Measurements from ENCODE around the gene SPOUT1. TPM values are rescaled to one million over a fixed set of nuclear protein-coding genes. Genes with fewer than 3 reads are reported as not detected.
A peak's percentile ranks its signal among the peaks of the same experiment; 100 is the strongest.

SPOUT1 gene
- total RNA-seq, 3 donors from 2014 or later (not counting 1 experiment from before 2014, with no cell fraction given): 35.8 to 49.2 (median 40.1) TPM

DNA sequence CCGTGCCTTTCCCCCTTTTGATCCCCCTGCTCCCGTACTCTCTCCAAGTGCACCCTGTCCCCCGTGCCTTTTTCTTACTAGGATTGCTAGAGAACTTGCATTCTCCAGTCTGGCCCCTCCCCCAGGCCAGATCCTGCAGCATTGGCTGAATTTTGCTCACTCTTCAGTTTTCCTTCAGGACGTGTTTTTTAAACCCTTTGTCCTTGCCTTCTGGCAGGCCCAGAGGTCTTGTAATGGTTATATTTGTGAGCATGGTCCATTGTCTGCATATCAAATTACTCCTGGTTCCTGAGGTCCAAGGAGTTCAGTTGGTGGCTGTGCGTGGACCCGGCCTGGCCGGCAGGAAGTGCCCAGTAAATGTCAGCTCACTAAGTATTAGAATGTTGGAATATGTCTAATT is 41.9 kb downstream of the SPOUT1 start:
- intact Hi-C loops (cut with micrococcal nuclease): loop anchor here (1.0 kb wide), 1 partner anchor 16 kb away; the partner anchor contains the start of gene ZER1
- H3K4me1 Mint-ChIP-seq: peaks cover 19 to 32% of the 10 kb centered on the region in 2 donors
- no peak for ATAC-seq
- H3K36me3 ChIP-seq (ENCODE audit: control insufficient read depth, insufficient read depth, low read length): peaks cover 23% of the 10 kb centered on the region
- peak overlapping the region; percentile 69 for H3K4me3 ChIP-seq (ENCODE audit: low read length)
- no peaks in the 10 kb centered on the region for H3K27me3 ChIP-seq (ENCODE audit: control insufficient read depth, insufficient read depth, low read length)
- TF ChIP-seq, protein P1, sequence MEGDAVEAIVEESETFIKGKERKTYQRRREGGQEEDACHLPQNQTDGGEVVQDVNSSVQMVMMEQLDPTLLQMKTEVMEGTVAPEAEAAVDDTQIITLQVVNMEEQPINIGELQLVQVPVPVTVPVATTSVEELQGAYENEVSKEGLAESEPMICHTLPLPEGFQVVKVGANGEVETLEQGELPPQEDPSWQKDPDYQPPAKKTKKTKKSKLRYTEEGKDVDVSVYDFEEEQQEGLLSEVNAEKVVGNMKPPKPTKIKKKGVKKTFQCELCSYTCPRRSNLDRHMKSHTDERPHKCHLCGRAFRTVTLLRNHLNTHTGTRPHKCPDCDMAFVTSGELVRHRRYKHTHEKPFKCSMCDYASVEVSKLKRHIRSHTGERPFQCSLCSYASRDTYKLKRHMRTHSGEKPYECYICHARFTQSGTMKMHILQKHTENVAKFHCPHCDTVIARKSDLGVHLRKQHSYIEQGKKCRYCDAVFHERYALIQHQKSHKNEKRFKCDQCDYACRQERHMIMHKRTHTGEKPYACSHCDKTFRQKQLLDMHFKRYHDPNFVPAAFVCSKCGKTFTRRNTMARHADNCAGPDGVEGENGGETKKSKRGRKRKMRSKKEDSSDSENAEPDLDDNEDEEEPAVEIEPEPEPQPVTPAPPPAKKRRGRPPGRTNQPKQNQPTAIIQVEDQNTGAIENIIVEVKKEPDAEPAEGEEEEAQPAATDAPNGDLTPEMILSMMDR (IDR thresholded peaks at IDR 0.05): no peak
- H3K9me3 ChIP-seq (ENCODE audit: control insufficient read depth, insufficient read depth, low read length): no peaks in the 10 kb centered on the region
- H3K36me3 Mint-ChIP-seq: peaks cover under 1% of the 10 kb centered on the region
- H3K27ac Mint-ChIP-seq: peak overlapping the region; percentile 86 to 91
- H3K27me3 Mint-ChIP-seq (ENCODE audit: low read depth in 2 of 2): no peaks in the 10 kb centered on the region
- H3K4me3 Mint-ChIP-seq: peak overlapping the region; percentile 96
- peak overlapping the region; percentile 66 for H3K27ac ChIP-seq (ENCODE audit: low read length)
- H3K9me3 Mint-ChIP-seq: no peaks in the 10 kb centered on the region
- under 1% methylated on average over 6 of the region's 7 CpGs for WGBS (ENCODE audit: insufficient coverage)
- DNase-seq: peak in 1 of 2 donors; percentile 37
- H3K4me1 ChIP-seq (ENCODE audit: control insufficient read depth, insufficient read depth, low read length): peaks cover 19% of the 10 kb centered on the region

DNA sequence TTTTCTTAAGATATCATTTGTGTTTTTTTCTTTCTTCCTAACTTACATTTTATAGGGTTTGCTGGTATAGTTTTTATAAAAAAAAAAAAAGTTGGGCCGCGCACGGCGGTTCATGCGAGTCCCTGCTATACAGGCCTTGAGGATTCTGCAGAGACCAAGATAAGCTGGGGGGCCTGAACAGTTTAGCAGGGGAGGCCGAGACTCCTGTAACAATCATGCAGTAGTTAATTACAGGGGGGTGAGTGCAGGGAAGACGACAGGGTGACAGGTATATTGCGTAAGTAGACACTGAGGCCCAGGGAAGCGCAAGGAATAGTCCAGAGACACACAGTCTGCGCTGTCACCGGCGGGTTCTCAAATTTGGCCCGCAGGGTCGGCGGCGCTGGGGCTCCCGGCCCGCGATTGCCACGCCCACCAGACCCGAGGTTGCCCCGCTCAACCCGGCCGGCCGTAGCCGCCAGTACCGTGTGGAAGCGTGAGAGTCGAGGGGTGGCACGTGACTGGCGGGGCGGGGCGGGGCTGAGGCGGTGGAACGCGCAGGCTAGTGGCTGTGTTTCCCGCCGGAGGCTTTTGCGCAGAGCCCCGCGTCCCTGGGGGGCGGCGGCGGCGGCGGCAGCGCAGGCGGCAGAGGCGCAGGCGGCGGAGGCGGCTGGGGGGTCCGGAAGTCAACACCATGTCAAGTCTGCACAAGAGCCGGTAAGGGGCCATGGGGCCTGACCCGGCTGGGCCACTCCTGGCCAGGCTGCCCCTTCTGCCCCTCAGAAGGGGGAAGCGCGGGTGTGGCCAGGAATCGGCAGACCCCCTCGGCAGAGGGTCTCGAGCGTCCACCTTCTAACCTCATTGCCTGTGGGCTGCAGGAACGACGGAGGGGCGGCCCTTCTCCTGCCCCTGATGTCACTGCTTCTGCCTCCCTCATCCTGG is 42.7 kb downstream of the SPOUT1 start, which contains the start of gene TBC1D13:
TSS of gene TBC1D13 (plus strand) at position 573 of the 921 bp plus-strand sequence. CDS start at position 674, 101 bp downstream.
- peaks cover 19% of the 10 kb centered on the region for H3K4me1 ChIP-seq (ENCODE audit: control insufficient read depth, insufficient read depth, low read length)
- no peaks in the 10 kb centered on the region for H3K9me3 Mint-ChIP-seq
- no peaks in the 10 kb centered on the region for H3K9me3 ChIP-seq (ENCODE audit: control insufficient read depth, insufficient read depth, low read length)
- WGBS (ENCODE audit: insufficient coverage): 7% methylated on average over 64 of the region's 64 CpGs
- H3K27me3 ChIP-seq (ENCODE audit: control insufficient read depth, insufficient read depth, low read length): no peaks in the 10 kb centered on the region
- peak; percentile 95 to 98 (median 98) for ATAC-seq
- TF ChIP-seq, protein P1 (IDR thresholded peaks at IDR 0.05): no peak
- DNase-seq: peak; percentile 90 to 92
- H3K27ac Mint-ChIP-seq: peak within 1 kb of the TSS; percentile 86 to 91
- no peaks in the 10 kb centered on the region for H3K36me3 Mint-ChIP-seq
- H3K4me1 Mint-ChIP-seq: peaks cover 17 to 32% of the 10 kb centered on the region in 2 donors
- H3K27ac ChIP-seq (ENCODE audit: low read length): peak within 1 kb of the TSS; percentile 66
- intact Hi-C loops (cut with micrococcal nuclease): loop anchor here (1.0 kb wide), 1 partner anchor 16 kb away; the partner anchor contains the start of gene ZER1
- H3K36me3 ChIP-seq (ENCODE audit: control insufficient read depth, insufficient read depth, low read length): peaks cover 16% of the 10 kb centered on the region
- H3K4me3 ChIP-seq (ENCODE audit: low read length): peak within 1 kb of the TSS; percentile 69
- no peaks in the 10 kb centered on the region for H3K27me3 Mint-ChIP-seq (ENCODE audit: low read depth in 2 of 2)
- H3K4me3 Mint-ChIP-seq: peak within 1 kb of the TSS; percentile 96

DNA sequence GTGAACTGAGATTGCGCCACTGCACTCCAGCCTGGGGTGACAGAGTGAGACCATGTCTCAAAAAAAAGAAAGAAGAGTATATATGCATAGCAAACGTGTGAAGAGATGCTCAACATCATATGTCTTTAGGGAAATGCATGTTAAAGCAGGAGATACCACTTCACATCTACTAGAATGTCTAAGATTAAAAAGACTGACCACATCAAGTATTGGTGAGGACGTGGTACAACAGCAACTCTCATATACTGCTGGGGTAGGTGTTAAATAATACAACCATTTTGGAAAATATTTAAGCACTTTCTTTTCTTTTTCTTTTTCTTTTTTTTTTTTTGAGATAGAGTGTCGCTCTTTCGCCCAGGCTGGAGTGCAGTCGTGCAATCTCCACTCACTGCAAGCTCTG is 44.2 kb downstream of the SPOUT1 start:
- DNase-seq: no peak
- no peaks in the 10 kb centered on the region for H3K27me3 ChIP-seq (ENCODE audit: control insufficient read depth, insufficient read depth, low read length)
- no peak overlapping the region for H3K27ac ChIP-seq (ENCODE audit: low read length)
- Mint-ChIP-seq H3K4me3 (peak overlapping the region; percentile 64), H3K27me3 (ENCODE audit: low read depth in 2 of 2) (peaks cover 0 to 2% of the 10 kb centered on the region in 2 donors), H3K36me3 (no peaks in the 10 kb centered on the region), H3K4me1 (peaks cover 17 to 27% of the 10 kb centered on the region in 2 donors), H3K27ac (no peak overlapping the region), H3K9me3 (peaks cover 0 to 3% of the 10 kb centered on the region in 2 donors)
- peaks cover 19% of the 10 kb centered on the region for H3K4me1 ChIP-seq (ENCODE audit: control insufficient read depth, insufficient read depth, low read length)
- WGBS (ENCODE audit: insufficient coverage): 96% methylated on average over 4 of the region's 6 CpGs
- H3K36me3 ChIP-seq (ENCODE audit: control insufficient read depth, insufficient read depth, low read length): peaks cover 2% of the 10 kb centered on the region
- intact Hi-C loops (cut with micrococcal nuclease): no loop called here
- TF ChIP-seq, protein P1 (IDR thresholded peaks at IDR 0.05): no peak
- no peak overlapping the region for H3K4me3 ChIP-seq (ENCODE audit: low read length)
- no peaks in the 10 kb centered on the region for H3K9me3 ChIP-seq (ENCODE audit: control insufficient read depth, insufficient read depth, low read length)
- no peak for ATAC-seq

All from natural killer cell (primary cell).